Spleen (tissue), 11 donors: ENCODE results near the gene LDLRAD4. TPM values are rescaled to one million over a fixed set of nuclear protein-coding genes. Genes with fewer than 3 reads are reported as not detected.

Source experiments
- DNase-seq: peaks from one replicate; pipeline ENCODE4 v3.0.0-alpha.2; 2020
- H3K27ac ChIP-seq, 8 donors: fragments of 200-600 bp; sonication (generic) in 7 of 8; 1 replicate in 4 of 8; 2 replicates in 4 of 8; pipeline versions ENCODE4 v1.5.0 to v1.8.0; 2016 to 2021; ENCODE audit warnings: inconsistent platforms in 4 of 8, mild to moderate bottlenecking in 4 of 8, moderate library complexity in 1 of 8
- H3K27me3 ChIP-seq, 7 donors: fragments of 200-600 bp; sonication (generic) in 6 of 7; replicated peaks in 1 of 7; 1 replicate in 4 of 7; 2 replicates in 3 of 7; pipeline versions ENCODE4 v1.5.0 to v1.8.0; 2016 to 2021; ENCODE audit warnings: inconsistent platforms in 3 of 7, mild to moderate bottlenecking in 1 of 7
- H3K36me3 ChIP-seq, 6 donors: fragments of 200-600 bp; sonication (generic) in 5 of 6; 1 replicate in 4 of 6; 2 replicates in 2 of 6; pipeline versions ENCODE4 v1.5.0 to v1.8.0; 2016 to 2021; ENCODE audit warnings: inconsistent platforms in 2 of 6
- H3K4me1 ChIP-seq, 6 donors: fragments of 200-600 bp; sonication (generic) in 5 of 6; 1 replicate in 3 of 6; 2 replicates in 3 of 6; pipeline versions ENCODE4 v1.5.0 to v1.8.0; 2016 to 2021; ENCODE audit warnings: inconsistent platforms in 3 of 6
- H3K4me3 ChIP-seq, 8 donors: fragments of 200-600 bp; sonication (generic) in 7 of 8; 1 replicate in 4 of 8; 2 replicates in 4 of 8; pipeline versions ENCODE4 v1.5.0 to v1.8.0; 2016 to 2021; ENCODE audit warnings: inconsistent platforms in 4 of 8, mild to moderate bottlenecking in 4 of 8, moderate library complexity in 2 of 8
- H3K9me3 ChIP-seq, 8 donors: fragments of 200-600 bp; sonication (generic) in 7 of 8; 1 replicate in 4 of 8; 2 replicates in 4 of 8; pipeline versions ENCODE4 v1.5.0 to v1.8.0; 2016 to 2021; ENCODE audit warnings: inconsistent platforms in 4 of 8
- POLR2A ChIP-seq, 3 donors: fragments of 450-650 bp; IDR thresholded peaks; one replicate each; pipeline ENCODE4 v1.5.1; 2017; ENCODE audit warnings: antibody characterized with exemption in 3 of 3, mild to moderate bottlenecking in 1 of 3
- POLR2AphosphoS5 ChIP-seq, 3 donors: sonication (generic); formaldehyde crosslinking; IDR thresholded peaks; one replicate each; pipeline ENCODE4 v1.5.1; 2017; ENCODE audit warnings: antibody characterized with exemption in 3 of 3
- WGBS, 5 donors: extraction: QIAGEN DNeasy Blood & Tissue Kit in 3 of 5; methylation state at CpG; one replicate each; pipeline versions ENCODE4 v1.1.5 to v1.1.7; 2013 to 2018; 5-methylcytosine and 5-hydroxymethylcytosine counted together
- intact Hi-C: fragments of 100-400 bp; cut with DNase I; formaldehyde crosslinking; loops from one replicate; pipeline ENCODE4 v1.15.0; 2023; ENCODE audit warnings: low total_unique reads
- polyA plus RNA-seq, 3 donors: library from polyadenylated mRNA; stranded (reverse); fragments of 200-250 nt; gene quantifications; one replicate each; pipeline ENCODE4 v1.2.1, GENCODE V29; 2013
- total RNA-seq, 7 donors: library from RNA; depleted of rRNA in 3 of 7; stranded (reverse); fragments of >200 nt in 3 of 7; fragmentation: NEBNext Ultra II Directional in 4 of 7; extraction: Animal tissue kit (Norgen Biotek cat#: 25700) in 4 of 7; gene quantifications; one replicate each; pipeline versions ENCODE4 v1.1.0 to v1.2.1, GENCODE V29; 2016 to 2021
- TF ChIP-seq, protein P1 (sequence below), 11 experiments: fragments of 200-600 bp in 7 of 11; fragments of 450-650 bp in 4 of 11; sonication (generic) in 4 of 11; IDR thresholded peaks in 8 of 11; conservative IDR thresholded peaks in 3 of 11; 1 replicate in 7 of 11; 2 replicates in 4 of 11; pipeline versions ENCODE4 v1.4.0 to v1.8.0; 2016 to 2021; ENCODE audit warnings: antibody characterized with exemption in 11 of 11, inconsistent platforms in 4 of 11, mild to moderate bottlenecking in 1 of 11
- donor health status: healthy with polysubstance abuse.
- donor health status: DM: no; HTN: no; CAD: no; lungs with moderate emphysema.
- donor health status: DM: no; HTN: no; CAD: no.
- donor health status: Bipolar disorder and iron deficiency.
- donor health status: healthy.
- donor health status: DM: no; HTN: no; CAD: no.
- donor health status: DM: yes; HTN: yes; CAD: no.

The LDLRAD4 gene
- total and polyA plus RNA-seq, 10 donors: 4.5 to 80.8 (median 46.4) TPM

DNA sequence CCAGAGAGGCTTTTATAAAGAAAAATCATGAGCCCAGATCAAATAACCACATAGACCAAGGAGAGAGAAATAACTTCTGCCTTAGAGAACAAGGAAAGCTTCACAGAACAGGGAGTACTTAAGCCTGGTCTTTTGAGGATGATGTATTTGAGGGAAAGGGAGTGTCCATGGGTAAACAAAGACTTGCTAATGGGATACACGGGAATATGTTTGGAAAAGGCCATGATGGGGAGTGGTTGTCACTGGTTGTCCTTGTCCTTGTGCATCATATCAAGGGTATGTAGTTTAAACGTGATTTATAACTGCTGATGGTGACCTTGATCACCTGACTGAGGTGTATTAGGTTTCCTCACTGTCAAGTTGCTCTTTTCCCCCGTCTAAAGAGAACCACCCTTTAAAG, 337.9 kb downstream of the LDLRAD4 start:
- H3K9me3 ChIP-seq: no peaks in the 10 kb centered on the region
- no peak for DNase-seq
- intact Hi-C loops: loop anchor here (5.0 kb wide), 1 partner anchor 76 kb away; no protein-coding TSS in a partner anchor
- H3K4me1 ChIP-seq: peaks cover 6 to 17% (median 9%) of the 10 kb centered on the region in 6 donors
- no peak overlapping the region for H3K27ac ChIP-seq
- TF ChIP-seq, protein P1, sequence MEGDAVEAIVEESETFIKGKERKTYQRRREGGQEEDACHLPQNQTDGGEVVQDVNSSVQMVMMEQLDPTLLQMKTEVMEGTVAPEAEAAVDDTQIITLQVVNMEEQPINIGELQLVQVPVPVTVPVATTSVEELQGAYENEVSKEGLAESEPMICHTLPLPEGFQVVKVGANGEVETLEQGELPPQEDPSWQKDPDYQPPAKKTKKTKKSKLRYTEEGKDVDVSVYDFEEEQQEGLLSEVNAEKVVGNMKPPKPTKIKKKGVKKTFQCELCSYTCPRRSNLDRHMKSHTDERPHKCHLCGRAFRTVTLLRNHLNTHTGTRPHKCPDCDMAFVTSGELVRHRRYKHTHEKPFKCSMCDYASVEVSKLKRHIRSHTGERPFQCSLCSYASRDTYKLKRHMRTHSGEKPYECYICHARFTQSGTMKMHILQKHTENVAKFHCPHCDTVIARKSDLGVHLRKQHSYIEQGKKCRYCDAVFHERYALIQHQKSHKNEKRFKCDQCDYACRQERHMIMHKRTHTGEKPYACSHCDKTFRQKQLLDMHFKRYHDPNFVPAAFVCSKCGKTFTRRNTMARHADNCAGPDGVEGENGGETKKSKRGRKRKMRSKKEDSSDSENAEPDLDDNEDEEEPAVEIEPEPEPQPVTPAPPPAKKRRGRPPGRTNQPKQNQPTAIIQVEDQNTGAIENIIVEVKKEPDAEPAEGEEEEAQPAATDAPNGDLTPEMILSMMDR (IDR thresholded peaks at IDR 0.05 in 8 of 11, conservative IDR thresholded peaks at IDR 0.05 in 3 of 11): no peak
- no peak for TF ChIP-seq POLR2A (IDR thresholded peaks at IDR 0.05)
- TF ChIP-seq POLR2AphosphoS5 (IDR thresholded peaks at IDR 0.05): no peak
- WGBS, 5 donors: 63 to 87% (median 70%) methylated on average over 3 of the region's 3 CpGs
- no peak overlapping the region for H3K4me3 ChIP-seq
- no peaks in the 10 kb centered on the region for H3K36me3 ChIP-seq
- H3K27me3 ChIP-seq: no peaks in the 10 kb centered on the region

DNA sequence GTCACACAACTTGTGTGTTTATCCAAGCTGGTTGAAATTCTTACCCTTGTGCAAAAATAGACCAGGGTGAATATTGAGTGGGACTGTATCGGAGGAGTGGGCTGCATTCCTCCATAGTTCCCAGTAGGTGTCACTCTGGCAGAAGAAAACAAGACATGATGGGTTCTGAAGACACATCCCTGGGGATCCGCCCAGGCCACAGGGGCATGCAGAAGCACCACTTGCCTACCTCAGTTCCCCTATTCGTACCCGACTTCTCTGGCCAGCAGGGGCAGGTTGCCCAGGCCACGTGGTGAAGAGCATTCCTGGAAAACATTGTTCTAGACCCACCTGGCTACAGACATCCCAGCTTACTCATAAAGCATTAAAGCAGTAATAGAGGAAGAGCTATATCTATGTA, 339.6 kb downstream of the LDLRAD4 start:
- no peak overlapping the region for H3K27ac ChIP-seq
- H3K27me3 ChIP-seq: no peaks in the 10 kb centered on the region
- H3K9me3 ChIP-seq: no peaks in the 10 kb centered on the region
- peak in 1 of 3 donors; percentile 12 for TF ChIP-seq POLR2AphosphoS5 (IDR thresholded peaks at IDR 0.05)
- TF ChIP-seq, protein P1 (IDR thresholded peaks at IDR 0.05 in 8 of 11, conservative IDR thresholded peaks at IDR 0.05 in 3 of 11): peak; percentile 42 to 80 (median 69)
- no peak for TF ChIP-seq POLR2A (IDR thresholded peaks at IDR 0.05)
- 12 to 16% (median 13%) methylated on average over 5 of the region's 5 CpGs for WGBS, 5 donors
- no peak for DNase-seq
- H3K4me1 ChIP-seq: peaks cover 6 to 28% (median 21%) of the 10 kb centered on the region in 6 donors
- intact Hi-C loops: loop anchor here (5.0 kb wide), 1 partner anchor 74 kb away; no protein-coding TSS in a partner anchor
- no peaks in the 10 kb centered on the region for H3K36me3 ChIP-seq
- no peak overlapping the region for H3K4me3 ChIP-seq

DNA sequence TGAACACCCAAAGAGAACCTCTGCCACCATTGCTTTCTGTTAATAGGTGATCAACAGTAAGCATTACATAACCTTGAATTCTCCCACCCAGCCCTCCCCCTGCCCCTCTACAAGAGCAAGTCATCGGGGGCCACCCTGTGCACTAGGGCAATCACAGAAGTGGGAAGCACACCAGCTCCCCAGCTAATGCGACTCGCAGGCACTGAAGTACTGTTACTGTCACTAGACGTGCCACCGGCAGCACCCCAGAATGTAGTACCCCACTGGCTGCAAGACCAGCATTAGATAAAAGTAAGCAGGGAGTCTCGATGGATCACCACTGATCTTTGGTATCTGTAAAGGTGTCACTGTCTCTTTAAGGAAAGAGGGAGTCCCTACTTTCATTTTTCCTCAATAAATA, 340.2 kb downstream of the LDLRAD4 start:
- no peak for DNase-seq
- H3K4me1 ChIP-seq: peaks cover 6 to 35% (median 28%) of the 10 kb centered on the region in 6 donors
- no peaks in the 10 kb centered on the region for H3K36me3 ChIP-seq
- TF ChIP-seq POLR2A (IDR thresholded peaks at IDR 0.05) (no peak), POLR2AphosphoS5 (IDR thresholded peaks at IDR 0.05) (no peak)
- TF ChIP-seq, protein P1 (IDR thresholded peaks at IDR 0.05 in 8 of 11, conservative IDR thresholded peaks at IDR 0.05 in 3 of 11): no peak
- H3K4me3 ChIP-seq: no peak overlapping the region
- no peak overlapping the region for H3K27ac ChIP-seq
- WGBS, 5 donors: 72 to 77% (median 75%) methylated on average over 6 of the region's 6 CpGs
- intact Hi-C loops: loop anchor here (5.0 kb wide), 1 partner anchor 74 kb away; no protein-coding TSS in a partner anchor
- no peaks in the 10 kb centered on the region for H3K9me3 ChIP-seq
- H3K27me3 ChIP-seq: no peaks in the 10 kb centered on the region

DNA sequence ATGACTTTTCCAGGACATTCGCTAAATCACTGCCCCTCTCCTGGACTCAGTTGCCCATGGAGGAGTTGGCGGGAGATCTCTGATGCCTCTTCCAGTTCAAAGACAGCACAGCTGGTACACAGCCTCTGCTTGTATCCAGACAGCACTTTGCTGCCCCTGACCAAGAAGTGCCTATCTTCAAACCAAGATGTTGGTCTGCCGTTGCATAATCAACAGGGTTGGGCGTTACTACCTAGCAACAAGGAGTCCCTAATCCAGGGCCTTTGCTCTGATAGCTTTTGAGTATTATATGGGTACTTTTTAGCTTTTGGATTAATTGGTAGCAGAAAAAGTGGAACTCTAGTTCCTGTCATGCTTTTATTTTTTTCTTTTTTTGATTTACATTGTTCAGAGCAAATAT, 341.2 kb downstream of the LDLRAD4 start:
- Histone ChIP-seq H3K9me3 (no peaks in the 10 kb centered on the region), H3K27me3 (no peaks in the 10 kb centered on the region), H3K27ac (no peak overlapping the region), H3K36me3 (no peaks in the 10 kb centered on the region), H3K4me1 (peaks cover 6 to 45% (median 37%) of the 10 kb centered on the region in 6 donors), H3K4me3 (no peak overlapping the region)
- TF ChIP-seq POLR2A (IDR thresholded peaks at IDR 0.05) (no peak), POLR2AphosphoS5 (IDR thresholded peaks at IDR 0.05) (no peak)
- TF ChIP-seq, protein P1 (IDR thresholded peaks at IDR 0.05 in 8 of 11, conservative IDR thresholded peaks at IDR 0.05 in 3 of 11): no peak
- DNase-seq: no peak
- WGBS, 5 donors: 70 to 84% (median 75%) methylated on average over 4 of the region's 4 CpGs
- intact Hi-C loops: loop anchor here (5.0 kb wide), 1 partner anchor 73 kb away; no protein-coding TSS in a partner anchor
